ENCODE results near the gene RHOF. TPM values are rescaled to one million over a fixed set of nuclear protein-coding genes. Genes with fewer than 3 reads are reported as not detected.
A peak's percentile ranks its signal among the peaks of the same experiment; 100 is the strongest.

RHOF gene
- total and polyA plus RNA-seq, 2 donors: 12.9 to 33.3 TPM

DNA sequence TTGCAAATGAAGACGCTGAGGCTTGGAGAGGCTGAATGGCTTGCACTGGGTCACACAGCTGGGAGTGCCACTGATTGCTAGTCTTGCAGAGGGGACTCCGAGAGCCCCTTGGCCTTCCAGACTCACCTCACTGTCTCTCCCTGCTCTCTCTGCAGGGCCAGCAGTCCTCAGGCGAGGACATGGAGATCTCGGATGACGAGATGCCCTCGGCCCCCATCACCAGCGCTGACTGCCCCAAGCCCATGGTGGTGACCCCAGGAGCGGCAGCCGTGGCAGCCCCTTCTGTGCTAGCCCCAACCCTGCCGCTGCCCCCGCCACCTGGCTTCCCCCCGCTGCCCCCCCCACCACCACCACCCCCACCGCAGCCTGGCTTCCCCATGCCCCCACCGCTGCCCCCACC is 20.5 kb upstream of the RHOF start:
- Histone ChIP-seq H3K9me3 (ENCODE audit: control insufficient read depth in 2 of 2, insufficient read depth in 1 of 2, low read length in 1 of 2) (peaks cover 0 to 4% of the 10 kb centered on the region in 2 donors), H3K4me3 (ENCODE audit: low read length in 2 of 2) (no peak overlapping the region), H3K27ac (ENCODE audit: low read depth in 1 of 2, low read length in 1 of 2) (peak overlapping the region in 1 of 2 donors; percentile 73), H3K27me3 (ENCODE audit: control insufficient read depth in 2 of 2, insufficient read depth in 1 of 2, low read length in 1 of 2) (no peaks in the 10 kb centered on the region), H3K36me3 (ENCODE audit: control insufficient read depth in 2 of 2, insufficient read depth in 2 of 2, low read length in 1 of 2) (peaks cover 67 to 86% of the 10 kb centered on the region in 2 donors), H3K4me1 (ENCODE audit: control insufficient read depth in 2 of 2, insufficient read depth in 2 of 2, low read length in 2 of 2) (peaks cover 50 to 72% of the 10 kb centered on the region in 2 donors)
- no peak for DNase-seq (ENCODE audit: low read depth in 6 of 9, low spot score in 9 of 9)
- 94% methylated on average over 14 of the region's 14 CpGs for WGBS

DNA sequence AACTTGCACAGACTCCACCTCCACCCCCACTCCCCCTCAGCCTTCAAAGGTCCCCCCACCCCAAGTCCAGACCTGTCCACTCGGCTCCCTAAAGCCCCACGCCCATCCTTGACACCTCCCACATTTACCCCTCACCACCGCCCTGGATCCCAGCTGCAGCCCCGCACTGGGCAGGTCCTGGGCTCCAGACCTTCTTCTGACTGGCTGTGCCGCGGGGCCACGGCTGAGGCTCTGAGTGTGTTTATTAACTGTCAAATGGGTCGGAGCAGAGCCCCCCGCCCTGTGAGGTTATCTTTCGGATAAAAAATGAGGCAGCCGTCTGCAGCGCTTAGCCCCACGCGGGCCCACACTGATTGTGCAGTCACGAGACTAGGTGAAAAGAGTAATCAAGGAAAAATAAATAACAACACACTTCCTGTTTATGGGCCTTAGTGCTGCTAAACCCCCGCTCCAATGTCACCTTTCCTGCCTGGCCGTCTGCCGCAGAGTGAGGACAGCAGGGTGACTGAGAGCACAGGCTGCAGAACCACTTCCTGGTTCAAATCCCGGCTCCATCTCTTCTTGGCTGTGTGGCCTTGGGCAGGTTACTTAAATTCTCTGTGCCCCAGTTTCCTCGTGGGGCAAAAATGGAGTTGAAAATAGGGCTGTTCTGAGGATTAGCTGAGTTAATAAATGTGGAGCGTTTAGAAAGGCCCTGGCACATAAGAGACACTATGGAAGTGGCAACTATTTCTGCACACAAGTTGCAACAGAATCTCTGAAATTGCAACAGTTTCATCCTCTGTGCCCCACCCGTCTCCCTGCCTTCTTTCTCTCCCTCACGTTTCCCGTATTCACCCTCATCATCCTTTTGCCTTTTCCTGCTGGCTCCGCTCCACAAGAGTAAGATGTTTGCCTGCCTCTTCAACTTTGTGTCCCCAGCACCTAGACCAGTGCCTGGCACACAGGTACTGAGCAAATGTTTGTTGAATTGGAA is 19.7 kb upstream of the RHOF start:
- Histone ChIP-seq H3K36me3 (ENCODE audit: control insufficient read depth in 2 of 2, insufficient read depth in 2 of 2, low read length in 1 of 2) (peaks cover 73 to 92% of the 10 kb centered on the region in 2 donors), H3K4me1 (ENCODE audit: control insufficient read depth in 2 of 2, insufficient read depth in 2 of 2, low read length in 2 of 2) (peaks cover 50 to 76% of the 10 kb centered on the region in 2 donors), H3K27me3 (ENCODE audit: control insufficient read depth in 2 of 2, insufficient read depth in 1 of 2, low read length in 1 of 2) (no peaks in the 10 kb centered on the region), H3K27ac (ENCODE audit: low read depth in 1 of 2, low read length in 1 of 2) (peak overlapping the region in 1 of 2 donors; percentile 73), H3K4me3 (ENCODE audit: low read length in 2 of 2) (peak overlapping the region; percentile 65 to 89), H3K9me3 (ENCODE audit: control insufficient read depth in 2 of 2, insufficient read depth in 1 of 2, low read length in 1 of 2) (peaks cover 0 to 4% of the 10 kb centered on the region in 2 donors)
- WGBS: 83% methylated on average over 25 of the region's 25 CpGs
- DNase-seq (ENCODE audit: low read depth in 6 of 9, low spot score in 9 of 9): peak in 1 of 9 donors; percentile 34

DNA sequence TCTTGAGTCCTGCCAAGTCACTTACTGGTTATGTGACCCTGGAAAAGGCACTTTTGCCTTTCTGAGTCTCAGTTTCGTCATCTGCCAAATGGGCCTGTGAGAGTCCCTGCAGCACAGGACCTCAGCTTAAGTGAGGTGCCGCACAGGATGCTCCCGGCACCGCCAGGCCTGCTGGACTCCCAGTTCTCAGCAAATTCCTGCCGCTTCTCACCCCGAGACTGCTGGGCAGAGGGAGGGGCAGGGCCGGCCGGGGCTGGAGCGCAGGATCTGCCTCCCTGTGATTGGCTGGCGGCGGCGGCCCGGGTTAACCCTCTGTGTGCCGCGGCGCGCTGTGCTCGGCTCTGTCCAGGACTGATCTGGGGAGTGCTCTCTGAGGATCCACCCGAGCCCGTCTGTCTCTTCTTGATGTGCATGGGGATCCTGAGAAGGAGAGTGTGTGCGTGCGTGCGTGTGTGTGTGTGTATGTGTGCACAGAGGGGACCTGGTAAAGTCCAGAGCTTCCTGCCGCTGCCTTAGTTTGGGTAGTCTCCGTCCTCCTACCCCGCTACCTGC is 18.9 kb upstream of the RHOF start:
- H3K27ac ChIP-seq (ENCODE audit: low read depth in 1 of 2, low read length in 1 of 2): peak overlapping the region; percentile 73 to 76
- H3K36me3 ChIP-seq (ENCODE audit: control insufficient read depth in 2 of 2, insufficient read depth in 2 of 2, low read length in 1 of 2): peaks cover 73 to 92% of the 10 kb centered on the region in 2 donors
- peak overlapping the region; percentile 65 to 89 for H3K4me3 ChIP-seq (ENCODE audit: low read length in 2 of 2)
- 37% methylated on average over 26 of the region's 26 CpGs for WGBS
- peaks cover 57 to 85% of the 10 kb centered on the region in 2 donors for H3K4me1 ChIP-seq (ENCODE audit: control insufficient read depth in 2 of 2, insufficient read depth in 2 of 2, low read length in 2 of 2)
- no peaks in the 10 kb centered on the region for H3K27me3 ChIP-seq (ENCODE audit: control insufficient read depth in 2 of 2, insufficient read depth in 1 of 2, low read length in 1 of 2)
- peak in 2 of 9 donors; percentile 61 to 78 for DNase-seq (ENCODE audit: low read depth in 6 of 9, low spot score in 9 of 9)
- H3K9me3 ChIP-seq (ENCODE audit: control insufficient read depth in 2 of 2, insufficient read depth in 1 of 2, low read length in 1 of 2): peaks cover 0 to 4% of the 10 kb centered on the region in 2 donors

DNA sequence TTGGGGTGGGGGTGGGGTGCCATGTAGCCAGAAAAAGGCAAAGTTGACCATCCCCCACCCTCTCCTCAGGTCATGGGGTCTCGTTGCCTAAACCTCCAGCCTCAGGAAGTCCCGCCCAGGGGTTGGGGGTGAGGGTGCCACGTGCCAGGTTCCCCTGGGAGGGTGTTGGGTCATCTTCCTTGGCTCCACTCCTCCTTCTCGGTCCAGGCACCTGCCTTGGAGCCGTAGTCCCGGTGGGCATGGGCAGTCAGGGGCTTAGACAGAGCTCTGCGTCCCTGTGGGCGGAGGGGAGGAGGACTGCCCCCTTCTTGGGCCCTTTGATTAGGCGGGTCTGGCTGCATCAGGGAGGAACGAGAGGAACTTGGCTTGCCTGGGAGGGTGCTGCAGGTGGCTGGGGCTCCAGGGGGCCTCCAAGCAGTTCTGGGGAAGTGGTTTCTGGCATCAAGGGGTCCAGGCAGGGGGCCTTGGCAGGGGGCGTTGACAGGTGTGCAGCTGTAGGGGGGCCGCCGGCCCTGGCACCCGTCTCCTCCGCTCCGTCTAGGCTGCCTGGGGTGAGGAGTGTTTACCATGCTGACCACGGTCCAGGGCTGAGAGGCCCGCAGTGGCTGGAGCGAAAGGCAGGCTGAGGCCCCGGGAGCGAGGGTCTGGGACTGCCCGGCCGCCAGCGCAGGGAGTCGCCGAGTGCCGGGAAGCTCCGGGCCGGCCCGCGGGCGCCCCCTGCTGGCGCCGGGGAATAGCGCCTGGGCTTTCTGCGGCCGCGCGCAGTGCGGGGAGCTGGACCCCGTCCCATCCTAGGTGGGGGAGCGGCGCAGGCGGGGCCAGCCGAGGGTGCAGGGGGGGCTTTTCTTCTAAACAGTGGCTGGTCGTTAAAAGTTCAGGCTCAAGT is 18.2 kb upstream of the RHOF start:
- peak in 4 of 9 donors; percentile 72 to 89 (median 78) for DNase-seq (ENCODE audit: low read depth in 6 of 9, low spot score in 9 of 9)

DNA sequence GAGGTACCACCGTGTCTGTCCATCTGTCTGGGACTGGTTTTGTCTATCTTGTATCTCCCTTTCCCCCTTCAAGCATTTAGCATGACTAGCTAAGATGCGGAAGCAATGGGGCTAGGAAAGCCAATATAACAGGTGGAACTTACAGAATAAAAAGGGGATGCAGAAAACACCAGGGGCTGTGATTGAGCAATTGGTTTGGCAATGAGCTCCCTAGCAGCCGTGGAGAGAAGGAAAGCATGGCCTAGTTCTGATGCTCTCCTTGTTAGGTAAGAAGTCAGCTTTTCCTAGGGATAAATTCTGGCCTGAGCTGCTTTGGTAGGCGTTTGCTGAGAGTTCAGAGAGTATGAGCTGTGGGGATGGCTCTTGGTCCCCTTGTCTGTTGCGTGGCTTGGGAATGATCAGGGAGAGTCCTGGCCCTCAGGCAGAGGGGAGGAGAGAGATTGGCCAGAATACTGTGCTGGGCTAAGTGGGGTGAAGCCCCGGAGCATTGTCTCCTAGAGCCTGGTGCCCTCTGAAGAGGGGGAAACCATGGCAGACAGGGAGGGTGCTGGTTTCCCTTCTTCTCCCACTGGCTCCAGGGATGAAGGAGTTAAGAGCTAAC is 17.4 kb upstream of the RHOF start:
- no peaks in the 10 kb centered on the region for H3K27me3 ChIP-seq (ENCODE audit: control insufficient read depth in 2 of 2, insufficient read depth in 1 of 2, low read length in 1 of 2)
- peaks cover 67 to 91% of the 10 kb centered on the region in 2 donors for H3K36me3 ChIP-seq (ENCODE audit: control insufficient read depth in 2 of 2, insufficient read depth in 2 of 2, low read length in 1 of 2)
- H3K4me3 ChIP-seq (ENCODE audit: low read length in 2 of 2): peak overlapping the region; percentile 65 to 89
- peaks cover 66 to 91% of the 10 kb centered on the region in 2 donors for H3K4me1 ChIP-seq (ENCODE audit: control insufficient read depth in 2 of 2, insufficient read depth in 2 of 2, low read length in 2 of 2)
- peak in 1 of 9 donors; percentile 27 for DNase-seq (ENCODE audit: low read depth in 6 of 9, low spot score in 9 of 9)
- 68% methylated on average over 6 of the region's 6 CpGs for WGBS
- H3K27ac ChIP-seq (ENCODE audit: low read depth in 1 of 2, low read length in 1 of 2): peak overlapping the region in 1 of 2 donors; percentile 73
- peaks cover 0 to 4% of the 10 kb centered on the region in 2 donors for H3K9me3 ChIP-seq (ENCODE audit: control insufficient read depth in 2 of 2, insufficient read depth in 1 of 2, low read length in 1 of 2)

More for the DNA sequence above, 18.2 kb upstream of the RHOF start:
- Histone ChIP-seq H3K27me3 (ENCODE audit: control insufficient read depth in 2 of 2, insufficient read depth in 1 of 2, low read length in 1 of 2) (no peaks in the 10 kb centered on the region), H3K27ac (ENCODE audit: low read depth in 1 of 2, low read length in 1 of 2) (peak overlapping the region; percentile 73 to 76), H3K9me3 (ENCODE audit: control insufficient read depth in 2 of 2, insufficient read depth in 1 of 2, low read length in 1 of 2) (peaks cover 0 to 4% of the 10 kb centered on the region in 2 donors), H3K4me1 (ENCODE audit: control insufficient read depth in 2 of 2, insufficient read depth in 2 of 2, low read length in 2 of 2) (peaks cover 64 to 91% of the 10 kb centered on the region in 2 donors), H3K4me3 (ENCODE audit: low read length in 2 of 2) (peak overlapping the region; percentile 65 to 89), H3K36me3 (ENCODE audit: control insufficient read depth in 2 of 2, insufficient read depth in 2 of 2, low read length in 1 of 2) (peaks cover 71 to 92% of the 10 kb centered on the region in 2 donors)
- WGBS: under 1% methylated on average over 46 of the region's 46 CpGs

DNA sequence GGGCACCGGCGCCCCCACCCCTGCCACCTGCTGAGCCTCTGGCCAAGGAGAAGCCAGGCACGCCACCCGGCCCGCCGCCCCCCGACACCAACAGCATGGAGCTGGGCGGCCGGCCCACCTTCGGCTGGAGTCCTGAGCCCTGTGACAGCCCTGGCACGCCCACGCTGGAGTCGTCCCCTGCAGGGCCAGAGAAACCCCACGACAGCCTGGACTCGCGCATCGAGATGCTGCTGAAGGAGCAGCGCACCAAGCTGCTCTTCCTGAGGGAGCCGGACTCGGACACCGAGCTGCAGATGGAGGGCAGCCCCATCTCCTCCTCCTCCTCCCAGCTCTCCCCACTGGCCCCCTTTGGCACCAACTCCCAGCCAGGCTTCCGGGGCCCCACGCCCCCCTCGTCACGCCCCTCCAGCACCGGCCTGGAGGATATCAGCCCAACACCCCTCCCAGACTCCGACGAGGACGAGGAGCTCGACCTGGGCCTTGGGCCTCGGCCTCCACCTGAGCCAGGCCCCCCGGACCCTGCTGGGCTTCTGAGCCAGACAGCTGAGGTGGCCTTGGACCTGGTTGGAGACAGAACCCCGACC is 16.8 kb upstream of the RHOF start:
- H3K36me3 ChIP-seq (ENCODE audit: control insufficient read depth in 2 of 2, insufficient read depth in 2 of 2, low read length in 1 of 2): peaks cover 67 to 88% of the 10 kb centered on the region in 2 donors

DNA sequence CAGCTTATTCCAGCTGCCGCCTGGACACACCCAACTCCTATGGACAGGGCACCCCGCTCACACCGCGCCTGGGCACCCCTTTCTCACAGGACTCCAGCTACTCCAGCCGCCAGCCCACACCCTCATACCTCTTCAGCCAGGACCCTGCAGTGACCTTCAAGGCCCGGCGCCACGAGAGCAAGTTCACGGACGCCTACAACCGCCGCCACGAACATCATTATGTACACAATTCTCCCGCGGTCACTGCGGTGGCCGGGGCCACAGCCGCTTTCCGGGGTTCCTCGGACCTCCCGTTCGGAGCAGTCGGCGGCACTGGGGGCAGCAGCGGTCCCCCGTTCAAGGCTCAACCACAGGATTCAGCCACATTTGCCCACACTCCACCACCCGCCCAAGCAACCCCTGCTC is 16.2 kb upstream of the RHOF start:
- DNase-seq (ENCODE audit: low read depth in 6 of 9, low spot score in 9 of 9): no peak
- H3K4me1 ChIP-seq (ENCODE audit: control insufficient read depth in 2 of 2, insufficient read depth in 2 of 2, low read length in 2 of 2): peaks cover 56 to 82% of the 10 kb centered on the region in 2 donors
- H3K9me3 ChIP-seq (ENCODE audit: control insufficient read depth in 2 of 2, insufficient read depth in 1 of 2, low read length in 1 of 2): peaks cover 0 to 4% of the 10 kb centered on the region in 2 donors
- H3K36me3 ChIP-seq (ENCODE audit: control insufficient read depth in 2 of 2, insufficient read depth in 2 of 2, low read length in 1 of 2): peaks cover 64 to 82% of the 10 kb centered on the region in 2 donors
- 97% methylated on average over 27 of the region's 27 CpGs for whole genome bisulfite sequencing
- H3K27ac ChIP-seq (ENCODE audit: low read depth in 1 of 2, low read length in 1 of 2): no peak overlapping the region
- no peak overlapping the region for H3K4me3 ChIP-seq (ENCODE audit: low read length in 2 of 2)
- H3K27me3 ChIP-seq (ENCODE audit: control insufficient read depth in 2 of 2, insufficient read depth in 1 of 2, low read length in 1 of 2): no peaks in the 10 kb centered on the region

More for the DNA sequence above, 16.8 kb upstream of the RHOF start:
- Histone ChIP-seq H3K27ac (ENCODE audit: low read depth in 1 of 2, low read length in 1 of 2) (peak overlapping the region in 1 of 2 donors; percentile 73), H3K9me3 (ENCODE audit: control insufficient read depth in 2 of 2, insufficient read depth in 1 of 2, low read length in 1 of 2) (peaks cover 0 to 4% of the 10 kb centered on the region in 2 donors), H3K4me3 (ENCODE audit: low read length in 2 of 2) (peak overlapping the region in 1 of 2 donors; percentile 89), H3K4me1 (ENCODE audit: control insufficient read depth in 2 of 2, insufficient read depth in 2 of 2, low read length in 2 of 2) (peaks cover 60 to 88% of the 10 kb centered on the region in 2 donors), H3K27me3 (ENCODE audit: control insufficient read depth in 2 of 2, insufficient read depth in 1 of 2, low read length in 1 of 2) (no peaks in the 10 kb centered on the region)
- no peak for DNase-seq (ENCODE audit: low read depth in 6 of 9, low spot score in 9 of 9)
- 97% methylated on average over 33 of the region's 33 CpGs for WGBS

DNA sequence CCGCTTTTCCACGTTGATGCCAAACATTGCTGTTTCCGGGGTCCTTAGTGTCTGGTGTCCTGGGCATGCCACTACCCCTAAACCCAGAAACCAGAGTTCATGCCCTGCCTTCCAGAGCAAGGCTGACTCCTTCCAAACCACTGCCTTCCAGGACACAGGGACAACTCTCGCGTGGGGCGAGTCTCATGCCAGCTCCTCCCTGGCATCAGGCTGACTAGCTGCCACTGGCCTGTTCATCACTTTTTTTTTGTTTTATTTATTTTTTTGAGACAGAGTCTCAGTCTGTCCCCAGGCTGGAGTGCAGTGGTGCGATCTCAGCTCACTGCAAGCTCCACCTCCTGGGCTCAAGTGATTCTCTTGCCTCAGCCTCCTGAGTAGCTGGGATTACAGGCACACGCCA is 15.1 kb upstream of the RHOF start:
- Histone ChIP-seq H3K36me3 (ENCODE audit: control insufficient read depth in 2 of 2, insufficient read depth in 2 of 2, low read length in 1 of 2) (peaks cover 53 to 73% of the 10 kb centered on the region in 2 donors), H3K4me1 (ENCODE audit: control insufficient read depth in 2 of 2, insufficient read depth in 2 of 2, low read length in 2 of 2) (peaks cover 48 to 73% of the 10 kb centered on the region in 2 donors), H3K9me3 (ENCODE audit: control insufficient read depth in 2 of 2, insufficient read depth in 1 of 2, low read length in 1 of 2) (peaks cover 0 to 4% of the 10 kb centered on the region in 2 donors), H3K27ac (ENCODE audit: low read depth in 1 of 2, low read length in 1 of 2) (no peak overlapping the region), H3K4me3 (ENCODE audit: low read length in 2 of 2) (no peak overlapping the region), H3K27me3 (ENCODE audit: control insufficient read depth in 2 of 2, insufficient read depth in 1 of 2, low read length in 1 of 2) (no peaks in the 10 kb centered on the region)
- DNase-seq (ENCODE audit: low read depth in 6 of 9, low spot score in 9 of 9): no peak
- whole genome bisulfite sequencing: 99% methylated on average over 8 of the region's 8 CpGs

Data from thymus (tissue), 11 donors.